Measurements from ENCODE around the gene TMPRSS11D. TPM values are rescaled to one million over a fixed set of nuclear protein-coding genes. Genes with fewer than 3 reads are reported as not detected.

The TMPRSS11D gene
- total RNA-seq, 1 experiment from 2014 or later, result not detected

- Histone ChIP-seq H2AK5ac (ENCODE audit: insufficient read length, low read length) (no peak overlapping the region), H2AFZ (ENCODE audit: low read length) (no peak overlapping the region), H2BK120ac (ENCODE audit: low read depth, low read length, poor library complexity, severe bottlenecking) (no peak overlapping the region), H3K18ac (ENCODE audit: insufficient read length, low read depth, low read length) (no peak overlapping the region), H3K56ac (ENCODE audit: insufficient read length, low read depth, low read length) (no peak overlapping the region), H3K14ac (ENCODE audit: insufficient read depth, low read length) (no peak overlapping the region), H3K79me1 (ENCODE audit: insufficient read depth, low read depth, low read length, poor library complexity, severe bottlenecking) (no peaks in the 10 kb centered on the region), H3T11ph (ENCODE audit: low read length) (no peak overlapping the region), H4K5ac (ENCODE audit: insufficient read length, low read depth, low read length) (no peak overlapping the region), H3K27ac (ENCODE audit: insufficient read length, low read depth, low read length) (no peak overlapping the region), H4K91ac (ENCODE audit: insufficient read length, low read depth, low read length) (no peak overlapping the region), H3K79me2 (ENCODE audit: insufficient read depth, low read length) (no peaks in the 10 kb centered on the region), H4K20me1 (ENCODE audit: control insufficient read depth, insufficient read depth, insufficient read length) (no peaks in the 10 kb centered on the region), H2BK12ac (ENCODE audit: insufficient read length, low read depth, low read length) (no peak overlapping the region), H2BK20ac (ENCODE audit: low read depth, low read length, poor library complexity, severe bottlenecking) (no peak overlapping the region), H3K4me1 (ENCODE audit: insufficient read depth, low read length) (no peaks in the 10 kb centered on the region), H3K9ac (ENCODE audit: extremely low read depth, insufficient read length, low read length) (no peak overlapping the region), H3K27me3 (ENCODE audit: insufficient read depth, low read length) (no peaks in the 10 kb centered on the region), H3K4me2 (ENCODE audit: insufficient read depth, insufficient read length, low read length) (no peak overlapping the region), H2BK15ac (ENCODE audit: low read depth, low read length) (no peak overlapping the region), H4K8ac (replicated peaks; ENCODE audit: insufficient read length, low read depth, low read length) (no peak overlapping the region), H3K9me3 (ENCODE audit: control insufficient read depth, low read depth, low read length) (no peaks in the 10 kb centered on the region), H3K23ac (ENCODE audit: insufficient read length, low read depth, low read length) (no peak overlapping the region), H3K23me2 (ENCODE audit: insufficient read length, low read depth, low read length, poor library complexity, severe bottlenecking) (no peaks in the 10 kb centered on the region), H2BK5ac (ENCODE audit: insufficient read length, low read length) (no peak overlapping the region), H3K4ac (ENCODE audit: low read depth, low read length) (no peak overlapping the region)
- TF ChIP-seq, protein P1, sequence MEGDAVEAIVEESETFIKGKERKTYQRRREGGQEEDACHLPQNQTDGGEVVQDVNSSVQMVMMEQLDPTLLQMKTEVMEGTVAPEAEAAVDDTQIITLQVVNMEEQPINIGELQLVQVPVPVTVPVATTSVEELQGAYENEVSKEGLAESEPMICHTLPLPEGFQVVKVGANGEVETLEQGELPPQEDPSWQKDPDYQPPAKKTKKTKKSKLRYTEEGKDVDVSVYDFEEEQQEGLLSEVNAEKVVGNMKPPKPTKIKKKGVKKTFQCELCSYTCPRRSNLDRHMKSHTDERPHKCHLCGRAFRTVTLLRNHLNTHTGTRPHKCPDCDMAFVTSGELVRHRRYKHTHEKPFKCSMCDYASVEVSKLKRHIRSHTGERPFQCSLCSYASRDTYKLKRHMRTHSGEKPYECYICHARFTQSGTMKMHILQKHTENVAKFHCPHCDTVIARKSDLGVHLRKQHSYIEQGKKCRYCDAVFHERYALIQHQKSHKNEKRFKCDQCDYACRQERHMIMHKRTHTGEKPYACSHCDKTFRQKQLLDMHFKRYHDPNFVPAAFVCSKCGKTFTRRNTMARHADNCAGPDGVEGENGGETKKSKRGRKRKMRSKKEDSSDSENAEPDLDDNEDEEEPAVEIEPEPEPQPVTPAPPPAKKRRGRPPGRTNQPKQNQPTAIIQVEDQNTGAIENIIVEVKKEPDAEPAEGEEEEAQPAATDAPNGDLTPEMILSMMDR (conservative IDR thresholded peaks at IDR 0.05), result peak; percentile 81
- no peak for DNase-seq
- Mint-ChIP-seq H3K27me3 (ENCODE audit: low read depth) (no peaks in the 10 kb centered on the region), H3K9me3 (no peaks in the 10 kb centered on the region), H3K4me1 (no peaks in the 10 kb centered on the region), H3K27ac (no peak overlapping the region), H3K4me3 (no peak overlapping the region), H3K36me3 (ENCODE audit: insufficient read depth in 1 of 3, low read depth in 3 of 3) (no peaks in the 10 kb centered on the region)
- WGBS (ENCODE audit: extremely low coverage, insufficient read length, low lambda C conversion rate), result no CpG with 5 or more reads among the region's 6 CpGs
Measured at GRCh38 chr4:67909905-67910584, 26.2 kb upstream of the TMPRSS11D start.

Measured in H9 (cell line).